Panc1 (cell line): ENCODE data around the gene KREMEN2. TPM values are rescaled to one million over a fixed set of nuclear protein-coding genes. Genes with fewer than 3 reads are reported as not detected.
"Not testable (repeated sequence)": the region's sequence is repeated elsewhere in the genome, so short reads cannot be mapped to it uniquely, and the experiment has no call there.

ENCODE experiments used
- ATAC-seq: fragments of 200-7000 bp; cut with Tn5 transposase; 2 replicates; pipeline ENCODE4 v1.9.1; 2020; ENCODE audit warnings: mild to moderate bottlenecking, moderate library complexity
- BruUV-seq: library from RNA; stranded (reverse); fragments of 400-500 nt; replicated peaks from 2 replicates; lab custom pipeline; 2021; lab: Mats Ljungman, UMichigan
- CTCF ChIA-PET: fragments of 300-600 bp; sonication (Branson Sonifier 250); formaldehyde crosslinking; loops from one replicate; lab custom pipeline; 2022; ENCODE audit warnings: antibody characterized with exemption; lab: Charles Lee
- POLR2A ChIA-PET: fragments of 300-600 bp; sonication (Branson Sonifier 250); formaldehyde crosslinking; loops from one replicate; lab custom pipeline; 2022; ENCODE audit warnings: antibody characterized with exemption; lab: Charles Lee
- DNase-seq: peaks from one replicate; pipeline ENCODE4 v3.0.0-alpha.2; 2010; ENCODE audit warnings: low read depth, low spot score
- H3K27ac ChIP-seq: 2 replicates; pipeline ENCODE4 v1.5.1; 2011; ENCODE audit warnings: mild to moderate bottlenecking, low read length, inconsistent platforms
- H3K27me3 ChIP-seq: fragments of 200-500 bp; sonication (Bioruptor generic); 2 replicates; pipeline ENCODE4 v1.6.0; 2014; ENCODE audit warnings: low read length, inconsistent platforms; ENCODE audit not compliant: control insufficient read depth, insufficient read depth
- H3K36me3 ChIP-seq: fragments of 200-500 bp; sonication (Bioruptor generic); 2 replicates; pipeline ENCODE4 v1.5.1; 2014; ENCODE audit warnings: inconsistent platforms, mild to moderate bottlenecking, low read length, moderate library complexity; ENCODE audit not compliant: control insufficient read depth, insufficient read depth
- H3K4me1 ChIP-seq: 2 replicates; pipeline ENCODE4 v1.5.1; 2011; ENCODE audit warnings: inconsistent platforms, mild to moderate bottlenecking, low read length, moderate library complexity; ENCODE audit not compliant: control insufficient read depth, insufficient read depth
- H3K4me3 ChIP-seq, 2 experiments: 2 replicates each; pipeline ENCODE4 v1.5.1; 2011 to 2012; ENCODE audit warnings: low read depth in 2 of 2, low read length in 2 of 2, mild to moderate bottlenecking in 2 of 2, inconsistent platforms in 1 of 2, moderate library complexity in 1 of 2
- H3K9me3 ChIP-seq: fragments of 200-500 bp; sonication (Bioruptor generic); 2 replicates; pipeline ENCODE4 v1.5.1; 2014; ENCODE audit warnings: low read depth, mild to moderate bottlenecking, inconsistent platforms, low read length, moderate library complexity; ENCODE audit not compliant: control insufficient read depth, insufficient read depth
- CTCF ChIP-seq: fragments of 450-650 bp; IDR thresholded peaks from 2 replicates; pipeline ENCODE4 v1.5.1; 2017; ENCODE audit warnings: mild to moderate bottlenecking
- POLR2AphosphoS5 ChIP-seq: IDR thresholded peaks from 2 replicates; pipeline ENCODE4 v1.6.1; 2012; ENCODE audit warnings: mild to moderate bottlenecking, low read depth, low read length, moderate library complexity
- SIN3A ChIP-seq: IDR thresholded peaks from 2 replicates; pipeline ENCODE4 v1.6.1; 2012; ENCODE audit warnings: low read depth, mild to moderate bottlenecking, low read length, moderate library complexity, borderline replicate concordance; ENCODE audit not compliant: insufficient read depth
- TCF7L2 ChIP-seq: IDR thresholded peaks from 2 replicates; pipeline ENCODE4 v1.6.1; 2011; ENCODE audit warnings: mild to moderate bottlenecking, low read depth, low read length, inconsistent platforms
- in situ Hi-C: cut with HindIII; loops from 2 replicates; pipeline ENCODE4 v1.10.0; 2016; ENCODE audit warnings: low sequenced_read_pairs, low pct_unique_long_range_greater_than_20kb
- intact Hi-C: fragments of 100-400 bp; cut with micrococcal nuclease; formaldehyde crosslinking; loops from one replicate; pipeline ENCODE4 v1.10.0; 2022; ENCODE audit not compliant: unreplicated experiment
- total RNA-seq: library from RNA; stranded (reverse); gene quantifications from one replicate; pipeline ENCODE4 v1.2.1, GENCODE V29; 2021; ENCODE audit not compliant: unreplicated experiment
- TF ChIP-seq, protein P1 (sequence below), 2 experiments: IDR thresholded peaks; 2 replicates each; pipeline ENCODE4 v1.6.1; 2011 to 2012; ENCODE audit warnings: low read depth in 2 of 2, control low read depth in 1 of 2, low read length in 1 of 2, mild to moderate bottlenecking in 1 of 2, moderate library complexity in 1 of 2; ENCODE audit not compliant: insufficient read depth in 1 of 2

KREMEN2 gene
- total RNA-seq, 1 experiment from 2014 or later, result 10.8 TPM

- POLR2A ChIA-PET, result interaction anchor here (0.5 kb wide), 1 partner anchor 8 kb away, joined by 3 read pairs; no protein-coding TSS in a partner anchor
- H3K27ac ChIP-seq, result no peak overlapping the region
- in situ Hi-C loops (no loop called here), intact Hi-C loops (no loop called here)
- H3K9me3 ChIP-seq, result no peaks in the 10 kb centered on the region
- TF ChIP-seq POLR2AphosphoS5, result no peak
- TF ChIP-seq, protein P1, sequence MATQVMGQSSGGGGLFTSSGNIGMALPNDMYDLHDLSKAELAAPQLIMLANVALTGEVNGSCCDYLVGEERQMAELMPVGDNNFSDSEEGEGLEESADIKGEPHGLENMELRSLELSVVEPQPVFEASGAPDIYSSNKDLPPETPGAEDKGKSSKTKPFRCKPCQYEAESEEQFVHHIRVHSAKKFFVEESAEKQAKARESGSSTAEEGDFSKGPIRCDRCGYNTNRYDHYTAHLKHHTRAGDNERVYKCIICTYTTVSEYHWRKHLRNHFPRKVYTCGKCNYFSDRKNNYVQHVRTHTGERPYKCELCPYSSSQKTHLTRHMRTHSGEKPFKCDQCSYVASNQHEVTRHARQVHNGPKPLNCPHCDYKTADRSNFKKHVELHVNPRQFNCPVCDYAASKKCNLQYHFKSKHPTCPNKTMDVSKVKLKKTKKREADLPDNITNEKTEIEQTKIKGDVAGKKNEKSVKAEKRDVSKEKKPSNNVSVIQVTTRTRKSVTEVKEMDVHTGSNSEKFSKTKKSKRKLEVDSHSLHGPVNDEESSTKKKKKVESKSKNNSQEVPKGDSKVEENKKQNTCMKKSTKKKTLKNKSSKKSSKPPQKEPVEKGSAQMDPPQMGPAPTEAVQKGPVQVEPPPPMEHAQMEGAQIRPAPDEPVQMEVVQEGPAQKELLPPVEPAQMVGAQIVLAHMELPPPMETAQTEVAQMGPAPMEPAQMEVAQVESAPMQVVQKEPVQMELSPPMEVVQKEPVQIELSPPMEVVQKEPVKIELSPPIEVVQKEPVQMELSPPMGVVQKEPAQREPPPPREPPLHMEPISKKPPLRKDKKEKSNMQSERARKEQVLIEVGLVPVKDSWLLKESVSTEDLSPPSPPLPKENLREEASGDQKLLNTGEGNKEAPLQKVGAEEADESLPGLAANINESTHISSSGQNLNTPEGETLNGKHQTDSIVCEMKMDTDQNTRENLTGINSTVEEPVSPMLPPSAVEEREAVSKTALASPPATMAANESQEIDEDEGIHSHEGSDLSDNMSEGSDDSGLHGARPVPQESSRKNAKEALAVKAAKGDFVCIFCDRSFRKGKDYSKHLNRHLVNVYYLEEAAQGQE (IDR thresholded peaks at IDR 0.05; ENCODE audit: insufficient read depth in 1 of 2, low read depth in 2 of 2, low read length in 1 of 2), result no peak
- no peak for TF ChIP-seq SIN3A
- TF ChIP-seq CTCF, result no peak
- no peak for TF ChIP-seq TCF7L2
- H3K36me3 ChIP-seq, result peaks cover 4% of the 10 kb centered on the region; the same call in 1 of the 2 replicates
- ATAC-seq (peak; percentile 20), DNase-seq (no peak)
- CTCF ChIA-PET, result interaction anchor here (0.6 to 1.2 kb wide), 6 partner anchors 10 to 1177 kb away, joined by 3 to 10 read pairs (median 5); partner anchors contain the start of gene FLYWCH1
- no TSS peak for BruUV-seq
- H3K4me3 ChIP-seq, result peak overlapping the region in 1 of 2 experiments; percentile 37; a peak in 2 of 4 replicates
- no peaks in the 10 kb centered on the region for H3K4me1 ChIP-seq
- no peaks in the 10 kb centered on the region for H3K27me3 ChIP-seq
These were observed 37.5 kb upstream of the KREMEN2 start for GRCh38 chr16:2926650-2926999.

DNA sequence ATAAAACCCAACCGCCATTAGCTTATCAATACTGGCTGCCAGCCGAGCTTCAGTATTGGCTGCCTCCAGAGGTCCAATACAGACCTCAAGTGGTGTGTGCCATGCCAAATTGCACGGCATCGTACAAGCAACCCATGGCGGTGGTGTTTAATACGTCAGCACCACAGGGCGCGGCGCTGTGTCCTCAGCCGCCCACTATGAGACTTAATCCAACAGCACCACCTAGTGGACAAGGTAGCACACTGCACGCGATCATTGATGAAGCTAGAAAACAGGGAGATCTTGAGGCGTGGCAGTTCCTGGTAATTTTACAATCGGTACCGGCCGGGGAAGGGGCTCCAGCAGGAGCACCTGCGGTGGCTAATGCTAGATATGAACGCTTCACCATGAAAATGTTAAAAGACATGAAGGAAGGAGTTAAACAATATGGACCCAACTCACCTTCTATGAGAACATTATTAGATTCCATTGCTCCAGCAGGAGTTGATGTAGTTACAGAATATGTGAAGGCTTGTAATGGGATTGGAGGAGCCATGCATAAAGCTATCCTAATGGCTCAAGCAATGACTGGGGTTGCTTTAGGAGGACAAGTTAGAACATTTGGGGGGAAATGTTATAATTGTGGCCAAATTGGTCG lies 36.9 kb upstream of the KREMEN2 start:
- DNase-seq (no peak), ATAC-seq (peak; percentile 91)
- peak overlapping the region in 1 of 2 experiments; percentile 37; a peak in 2 of 4 replicates for H3K4me3 ChIP-seq
- no peaks in the 10 kb centered on the region for H3K4me1 ChIP-seq
- H3K27ac ChIP-seq, result no peak overlapping the region
- peaks cover 4% of the 10 kb centered on the region; the same call in 1 of the 2 replicates for H3K36me3 ChIP-seq
- CTCF ChIA-PET, result interaction anchor here (0.5 to 1.2 kb wide), 9 partner anchors 11 to 1903 kb away, joined by 3 to 10 read pairs (median 4); partner anchors contain the start of gene FLYWCH1
- no peak for TF ChIP-seq POLR2AphosphoS5
- peak; percentile 96 for TF ChIP-seq CTCF
- TF ChIP-seq, protein P1 (IDR thresholded peaks at IDR 0.05; ENCODE audit: insufficient read depth in 1 of 2, low read depth in 2 of 2, low read length in 1 of 2), result no peak
- no peak for TF ChIP-seq SIN3A
- TF ChIP-seq TCF7L2, result no peak
- intact Hi-C loops (no loop called here), in situ Hi-C loops (no loop called here)
- no peaks in the 10 kb centered on the region for H3K9me3 ChIP-seq
- POLR2A ChIA-PET, result interaction anchor here (0.5 kb wide), 1 partner anchor 8 kb away, joined by 3 read pairs; no protein-coding TSS in a partner anchor
- no TSS peak for BruUV-seq
- no peaks in the 10 kb centered on the region for H3K27me3 ChIP-seq

DNA sequence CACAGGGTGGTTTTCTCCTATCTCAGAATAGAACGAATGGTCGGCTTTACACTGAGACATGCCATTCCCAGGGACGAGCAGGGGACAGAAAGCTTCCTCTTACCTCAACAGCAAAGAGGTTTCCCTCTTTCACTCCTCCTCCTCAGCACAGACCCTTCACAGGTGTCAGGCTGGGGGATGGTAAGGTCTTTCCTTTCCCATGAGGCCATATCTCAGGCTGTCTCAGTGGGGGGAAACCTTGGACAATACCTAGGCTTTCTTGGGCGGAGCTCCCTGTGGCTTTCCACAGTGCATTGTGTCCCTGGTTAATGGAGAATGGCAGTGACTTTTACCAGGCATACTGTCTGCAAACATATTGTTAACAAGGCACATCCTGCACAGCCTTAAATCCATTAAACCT lies 35.9 kb upstream of the KREMEN2 start:
- H3K4me3 ChIP-seq, intact Hi-C loops, ATAC-seq, in situ Hi-C loops, H3K27ac ChIP-seq, H3K9me3 ChIP-seq, DNase-seq, H3K27me3 ChIP-seq, H3K36me3 ChIP-seq, BruUV-seq, POLR2A ChIA-PET, H3K4me1 ChIP-seq: not testable (repeated sequence)
- CTCF ChIA-PET, result interaction anchor here (0.5 kb wide), 1 partner anchor 9 kb away, joined by 5 read pairs; no protein-coding TSS in a partner anchor
